ENCODE data around the gene STAG1.

GRCh38 chr3:136350132-136350531 lies 402.0 kb downstream of the STAG1 start:
- TF ChIP-seq, protein P1, sequence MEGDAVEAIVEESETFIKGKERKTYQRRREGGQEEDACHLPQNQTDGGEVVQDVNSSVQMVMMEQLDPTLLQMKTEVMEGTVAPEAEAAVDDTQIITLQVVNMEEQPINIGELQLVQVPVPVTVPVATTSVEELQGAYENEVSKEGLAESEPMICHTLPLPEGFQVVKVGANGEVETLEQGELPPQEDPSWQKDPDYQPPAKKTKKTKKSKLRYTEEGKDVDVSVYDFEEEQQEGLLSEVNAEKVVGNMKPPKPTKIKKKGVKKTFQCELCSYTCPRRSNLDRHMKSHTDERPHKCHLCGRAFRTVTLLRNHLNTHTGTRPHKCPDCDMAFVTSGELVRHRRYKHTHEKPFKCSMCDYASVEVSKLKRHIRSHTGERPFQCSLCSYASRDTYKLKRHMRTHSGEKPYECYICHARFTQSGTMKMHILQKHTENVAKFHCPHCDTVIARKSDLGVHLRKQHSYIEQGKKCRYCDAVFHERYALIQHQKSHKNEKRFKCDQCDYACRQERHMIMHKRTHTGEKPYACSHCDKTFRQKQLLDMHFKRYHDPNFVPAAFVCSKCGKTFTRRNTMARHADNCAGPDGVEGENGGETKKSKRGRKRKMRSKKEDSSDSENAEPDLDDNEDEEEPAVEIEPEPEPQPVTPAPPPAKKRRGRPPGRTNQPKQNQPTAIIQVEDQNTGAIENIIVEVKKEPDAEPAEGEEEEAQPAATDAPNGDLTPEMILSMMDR (IDR thresholded peaks at IDR 0.05; ENCODE audit: poor library complexity, severe bottlenecking) = no peak
- TF ChIP-seq POLR2AphosphoS5 (IDR thresholded peaks at IDR 0.05) (no peak), SMC3 (conservative IDR thresholded peaks at IDR 0.05; ENCODE audit: poor library complexity) (no peak), EP300 (conservative IDR thresholded peaks at IDR 0.05; ENCODE audit: poor library complexity, severe bottlenecking) (no peak), MXI1 (conservative IDR thresholded peaks at IDR 0.05; ENCODE audit: poor library complexity, severe bottlenecking) (no peak), EZH2 (IDR thresholded peaks at IDR 0.05; ENCODE audit: borderline replicate concordance, insufficient read depth, low read length, poor library complexity, severe bottlenecking) (no peak)

Data from neural cell (in vitro differentiated cells).